ENCODE results near the gene WFDC1. TPM values are rescaled to one million over a fixed set of nuclear protein-coding genes. Genes with fewer than 3 reads are reported as not detected.

WFDC1 gene
- polyA plus RNA-seq, 1 experiment, result 85.8 TPM

- Histone ChIP-seq H3K36me3 (ENCODE audit: control insufficient read depth, insufficient read depth, low read length) (no peaks in the 10 kb centered on the region), H3K27me3 (ENCODE audit: control insufficient read depth, insufficient read depth, low read length) (peaks cover 8% of the 10 kb centered on the region), H3K4me3 (ENCODE audit: low read depth, low read length) (no peak overlapping the region)
- no peak for TF ChIP-seq CTCF (IDR thresholded peaks at IDR 0.05; ENCODE audit: insufficient read depth, low read depth, low read length)
- CTCF ChIA-PET, result no interaction called here
- DNase-seq (ENCODE audit: low read depth), result no peak
- POLR2A ChIA-PET, result interaction anchor here (0.6 kb wide), 1 partner anchor 863 kb away, joined by 3 read pairs; no protein-coding TSS in a partner anchor
Observed at GRCh38 chr16:84348386-84348888, 53.8 kb downstream of the WFDC1 start.

- H3K27me3 ChIP-seq (ENCODE audit: control insufficient read depth, insufficient read depth, low read length), result peaks cover 5% of the 10 kb centered on the region
- CTCF ChIA-PET, result no interaction called here
- POLR2A ChIA-PET, result no interaction called here
Observed at GRCh38 chr16:84349862-84350684, 55.4 kb downstream of the WFDC1 start.

GRCh38 chr16:84350685-84351400 lies 56.2 kb downstream of the WFDC1 start:
- Histone ChIP-seq H3K27me3 (ENCODE audit: control insufficient read depth, insufficient read depth, low read length) (peaks cover 5% of the 10 kb centered on the region), H3K36me3 (ENCODE audit: control insufficient read depth, insufficient read depth, low read length) (no peaks in the 10 kb centered on the region), H3K4me3 (ENCODE audit: low read depth, low read length) (no peak overlapping the region)
- TF ChIP-seq CTCF (IDR thresholded peaks at IDR 0.05; ENCODE audit: insufficient read depth, low read depth, low read length), result no peak
- no peak for DNase-seq (ENCODE audit: low read depth)
- POLR2A ChIA-PET, result no interaction called here
- CTCF ChIA-PET, result no interaction called here

More at GRCh38 chr16:84349862-84350684, 55.4 kb downstream of the WFDC1 start:
- no peak for DNase-seq (ENCODE audit: low read depth)
- no peak overlapping the region for H3K4me3 ChIP-seq (ENCODE audit: low read depth, low read length)
- no peak for TF ChIP-seq CTCF (IDR thresholded peaks at IDR 0.05; ENCODE audit: insufficient read depth, low read depth, low read length)
- H3K36me3 ChIP-seq (ENCODE audit: control insufficient read depth, insufficient read depth, low read length), result no peaks in the 10 kb centered on the region

GRCh38 chr16:84351630-84352029 lies 57.0 kb downstream of the WFDC1 start:
- CTCF ChIA-PET, result no interaction called here
- H3K27me3 ChIP-seq (ENCODE audit: control insufficient read depth, insufficient read depth, low read length), result peaks cover 3% of the 10 kb centered on the region; the same call in 1 of the 2 replicates
- POLR2A ChIA-PET, result no interaction called here

More at GRCh38 chr16:84351630-84352029, 57.0 kb downstream of the WFDC1 start:
- no peak for DNase-seq (ENCODE audit: low read depth)
- Histone ChIP-seq H3K36me3 (ENCODE audit: control insufficient read depth, insufficient read depth, low read length) (no peaks in the 10 kb centered on the region), H3K4me3 (ENCODE audit: low read depth, low read length) (no peak overlapping the region)
- no peak for TF ChIP-seq CTCF (IDR thresholded peaks at IDR 0.05; ENCODE audit: insufficient read depth, low read depth, low read length)
